ENCODE data around the gene LZTS2.
A peak's percentile ranks its signal among the peaks of the same experiment; 100 is the strongest.

The LZTS2 gene

DNA sequence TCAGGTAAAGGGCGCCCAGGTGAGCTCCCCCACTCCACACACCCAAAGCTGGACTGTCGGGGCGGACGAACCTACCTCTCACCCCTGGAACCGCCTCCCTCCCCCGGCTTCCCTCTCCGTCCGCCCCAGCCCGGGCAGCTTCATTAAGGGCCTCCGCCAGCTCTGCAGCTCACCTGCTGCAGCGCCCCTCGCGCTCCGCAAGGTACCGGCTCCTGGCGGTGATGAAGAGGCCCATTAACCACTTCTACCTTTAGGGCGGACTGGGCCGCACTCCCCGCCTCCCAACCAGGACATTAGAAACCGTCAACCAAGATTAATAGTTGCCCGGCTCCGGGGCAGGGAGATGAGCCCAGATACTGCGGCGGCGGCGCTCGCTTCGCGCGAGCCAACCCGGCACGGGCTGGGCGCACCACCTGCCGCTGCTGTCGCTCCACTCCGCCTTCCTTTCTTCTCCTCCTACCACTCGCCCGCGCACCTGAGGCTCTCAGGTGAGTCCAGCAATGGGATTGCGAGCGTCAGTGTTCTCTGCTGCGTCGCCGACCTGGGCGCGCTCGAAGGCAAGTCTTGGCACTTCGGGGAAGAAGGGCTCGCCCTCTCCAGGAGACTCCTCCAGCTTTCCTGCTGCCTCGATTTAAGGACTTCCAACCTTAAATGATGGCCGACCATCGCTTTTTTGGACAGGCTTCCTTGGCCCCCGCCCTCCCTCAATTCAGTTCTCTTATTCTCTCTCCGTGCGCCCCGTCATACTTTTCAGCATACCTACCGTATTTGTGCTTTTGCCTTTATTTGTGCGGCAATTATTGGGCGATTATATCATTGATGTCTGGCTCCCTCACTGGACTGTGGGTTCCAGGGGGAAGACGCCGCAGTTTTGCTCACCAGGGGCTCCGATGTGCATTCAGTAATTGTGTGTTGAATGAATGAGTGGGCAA lies 48.6 kb downstream of the LZTS2 start:
- Histone ChIP-seq H3K36me3 (peaks cover 0 to 5% (median 0%) of the 10 kb centered on the region in 11 experiments; a peak in 1 of 22 replicates), H3K4me2 (no peak overlapping the region), H4K20me1 (peaks cover 0 to 62% (median 23%) of the 10 kb centered on the region in 11 experiments; a peak in 15 of 22 replicates), H3K9ac (no peak overlapping the region), H3K4me3 (no peak overlapping the region), H3K4me1 (peaks cover 15 to 36% (median 32%) of the 10 kb centered on the region in 10 experiments), H3K9me3 (replicated peaks in 1 of 11) (no peaks in the 10 kb centered on the region), H3K27ac (no peak overlapping the region), H3K27me3 (peaks cover 42 to 61% (median 51%) of the 10 kb centered on the region in 11 experiments)
- TF ChIP-seq Cebpa-rat (IDR thresholded peaks at IDR 0.05) = no peak

GRCh38 chr10:101050208-101051069 lies 50.8 kb downstream of the LZTS2 start:
- H3K9ac ChIP-seq = peak overlapping the region in 3 of 11 experiments; percentile 4 to 32 (median 9); a peak in 2 of 22 replicates
- H3K36me3 ChIP-seq = peaks cover 0 to 12% (median 4%) of the 10 kb centered on the region in 11 experiments; a peak in 6 of 22 replicates
- H4K20me1 ChIP-seq = peaks cover 0 to 84% (median 37%) of the 10 kb centered on the region in 11 experiments; a peak in 16 of 22 replicates
- no peak overlapping the region for H3K27ac ChIP-seq
- no peaks in the 10 kb centered on the region for H3K9me3 ChIP-seq (replicated peaks in 1 of 11)
- H3K4me2 ChIP-seq = peak overlapping the region; percentile 58 to 88 (median 68)
- peak overlapping the region in 2 of 10 experiments; percentile 6 to 27; a peak in 1 of 20 replicates for H3K4me3 ChIP-seq
- TF ChIP-seq Cebpa-rat (IDR thresholded peaks at IDR 0.05) = no peak
- peaks cover 42 to 54% (median 51%) of the 10 kb centered on the region in 11 experiments for H3K27me3 ChIP-seq
- peaks cover 23 to 48% (median 44%) of the 10 kb centered on the region in 10 experiments for H3K4me1 ChIP-seq

- Histone ChIP-seq H3K9ac (no peak overlapping the region), H3K27me3 (peaks cover 29 to 38% (median 34%) of the 10 kb centered on the region in 11 experiments)
Measured at GRCh38 chr10:101052285-101052684, 52.7 kb downstream of the LZTS2 start.

DNA sequence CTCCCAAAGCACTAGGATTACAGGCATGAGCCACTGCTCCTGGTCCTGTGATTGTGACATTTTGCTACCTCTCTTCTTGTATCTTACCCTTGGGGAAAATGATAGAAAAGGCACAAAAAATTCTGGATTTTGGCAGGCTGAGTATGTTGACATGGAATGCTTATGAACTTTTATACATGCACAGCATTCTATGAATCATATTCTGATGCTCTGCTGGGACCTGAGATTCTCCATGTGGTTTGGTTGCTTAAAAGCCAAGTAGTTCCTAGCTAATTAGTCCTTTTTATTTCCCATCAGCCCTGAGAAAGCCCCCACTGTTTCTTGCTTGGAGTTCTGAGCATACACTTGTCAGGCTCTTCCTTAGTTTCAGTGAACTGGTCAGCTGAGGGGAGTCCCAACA lies 53.9 kb downstream of the LZTS2 start:
- no peak overlapping the region for H3K9ac ChIP-seq

More at GRCh38 chr10:101052285-101052684, 52.7 kb downstream of the LZTS2 start:
- Histone ChIP-seq H3K36me3 (peaks cover 0 to 27% (median 7%) of the 10 kb centered on the region in 11 experiments; a peak in 11 of 22 replicates), H4K20me1 (peaks cover 0 to 92% (median 39%) of the 10 kb centered on the region in 11 experiments; a peak in 16 of 22 replicates), H3K9me3 (replicated peaks in 1 of 11) (no peaks in the 10 kb centered on the region), H3K27ac (no peak overlapping the region), H3K4me3 (no peak overlapping the region), H3K4me2 (no peak overlapping the region), H3K4me1 (peaks cover 23 to 58% (median 52%) of the 10 kb centered on the region in 10 experiments)
- TF ChIP-seq Cebpa-rat (IDR thresholded peaks at IDR 0.05) = no peak

DNA sequence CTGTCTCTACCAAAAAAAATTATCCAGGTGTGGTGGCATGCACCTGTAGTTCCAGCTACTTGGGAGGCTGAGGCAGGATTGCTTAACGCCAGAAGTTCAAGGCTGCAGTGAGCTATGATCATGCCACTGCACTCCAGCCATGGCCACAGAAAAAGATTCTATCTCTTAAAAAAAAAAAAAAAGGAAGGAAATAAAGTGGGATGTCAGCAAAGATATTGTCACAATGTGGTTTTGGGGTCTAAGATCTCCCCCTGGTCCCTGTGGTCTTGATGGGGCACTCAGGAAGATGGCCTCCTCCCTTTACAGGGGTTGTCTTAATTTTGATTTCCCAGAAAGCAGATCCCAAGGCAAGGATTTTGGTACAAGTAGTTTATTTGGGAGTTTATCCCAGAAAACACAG lies 54.7 kb downstream of the LZTS2 start:
- H3K9me3 ChIP-seq (replicated peaks in 1 of 11) = no peaks in the 10 kb centered on the region
- peaks cover 0 to 73% (median 46%) of the 10 kb centered on the region in 11 experiments; a peak in 16 of 22 replicates for H4K20me1 ChIP-seq
- peaks cover 23 to 77% (median 70%) of the 10 kb centered on the region in 10 experiments for H3K4me1 ChIP-seq
- no peak overlapping the region for H3K4me3 ChIP-seq
- no peak overlapping the region for H3K27ac ChIP-seq
- H3K9ac ChIP-seq = peak overlapping the region in 1 of 11 experiments; percentile 27; a peak in 2 of 22 replicates
- peak overlapping the region; percentile 22 to 97 (median 69) for H3K4me2 ChIP-seq
- no peak for TF ChIP-seq Cebpa-rat (IDR thresholded peaks at IDR 0.05)
- H3K36me3 ChIP-seq = peaks cover 0 to 28% (median 7%) of the 10 kb centered on the region in 11 experiments; a peak in 11 of 22 replicates
- H3K27me3 ChIP-seq = peaks cover 8 to 18% (median 13%) of the 10 kb centered on the region in 11 experiments

More for the DNA sequence above, 53.9 kb downstream of the LZTS2 start:
- no peak for TF ChIP-seq Cebpa-rat (IDR thresholded peaks at IDR 0.05)
- H3K4me1 ChIP-seq = peaks cover 23 to 69% (median 61%) of the 10 kb centered on the region in 10 experiments
- H3K27me3 ChIP-seq = peaks cover 16 to 26% (median 21%) of the 10 kb centered on the region in 11 experiments
- H3K4me2 ChIP-seq = peak overlapping the region in 8 of 11 experiments; percentile 57 to 97 (median 71); a peak in 12 of 22 replicates
- H3K9me3 ChIP-seq (replicated peaks in 1 of 11) = no peaks in the 10 kb centered on the region
- H3K36me3 ChIP-seq = peaks cover 0 to 28% (median 7%) of the 10 kb centered on the region in 11 experiments; a peak in 11 of 22 replicates
- H3K4me3 ChIP-seq = no peak overlapping the region
- H4K20me1 ChIP-seq = peaks cover 0 to 82% (median 41%) of the 10 kb centered on the region in 11 experiments; a peak in 16 of 22 replicates
- no peak overlapping the region for H3K27ac ChIP-seq

DNA sequence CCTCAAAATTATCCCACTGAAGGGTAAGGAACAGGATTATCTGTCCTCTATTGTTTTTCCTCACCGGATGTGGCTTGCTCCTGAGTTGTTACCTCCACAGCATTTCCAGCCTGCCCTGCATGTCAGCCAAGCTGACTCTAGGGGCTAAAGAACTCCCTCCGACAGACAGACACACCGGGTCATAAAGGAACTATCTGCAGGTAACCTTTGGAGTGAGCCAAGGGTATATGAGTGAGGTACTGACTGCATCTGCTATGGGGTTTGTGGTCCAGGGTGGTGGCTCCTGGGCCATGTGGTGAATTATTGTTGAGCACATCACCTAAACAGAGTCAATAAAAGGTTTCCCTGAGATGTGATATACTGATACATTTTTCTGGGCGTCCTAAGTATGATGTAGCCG lies 55.3 kb downstream of the LZTS2 start:
- peaks cover 0 to 77% (median 47%) of the 10 kb centered on the region in 11 experiments; a peak in 15 of 22 replicates for H4K20me1 ChIP-seq
- no peak overlapping the region for H3K4me3 ChIP-seq
- peaks cover 3 to 12% (median 8%) of the 10 kb centered on the region in 11 experiments; a peak in 15 of 22 replicates for H3K27me3 ChIP-seq
- peak overlapping the region in 1 of 11 experiments; percentile 27; a peak in 1 of 22 replicates for H3K9ac ChIP-seq
- peaks cover 0 to 28% (median 7%) of the 10 kb centered on the region in 11 experiments; a peak in 11 of 22 replicates for H3K36me3 ChIP-seq
- H3K9me3 ChIP-seq (replicated peaks in 1 of 11) = no peaks in the 10 kb centered on the region
- H3K4me2 ChIP-seq = peak overlapping the region; percentile 22 to 97 (median 69)
- H3K27ac ChIP-seq = no peak overlapping the region
- no peak for TF ChIP-seq Cebpa-rat (IDR thresholded peaks at IDR 0.05)
- peaks cover 28 to 82% (median 75%) of the 10 kb centered on the region in 10 experiments for H3K4me1 ChIP-seq

- peaks cover 0 to 28% (median 7%) of the 10 kb centered on the region in 11 experiments; a peak in 11 of 22 replicates for H3K36me3 ChIP-seq
- H3K4me3 ChIP-seq = no peak overlapping the region
- peak overlapping the region in 9 of 11 experiments; percentile 57 to 97 (median 73); a peak in 14 of 22 replicates for H3K4me2 ChIP-seq
- peaks cover 0 to 7% (median 3%) of the 10 kb centered on the region in 11 experiments; a peak in 8 of 22 replicates for H3K27me3 ChIP-seq
- peaks cover 24 to 79% (median 72%) of the 10 kb centered on the region in 10 experiments for H3K4me1 ChIP-seq
- H3K9ac ChIP-seq = no peak overlapping the region
- no peak overlapping the region for H3K27ac ChIP-seq
- TF ChIP-seq Cebpa-rat (IDR thresholded peaks at IDR 0.05) = no peak
- no peaks in the 10 kb centered on the region for H3K9me3 ChIP-seq (replicated peaks in 1 of 11)
- H4K20me1 ChIP-seq = peaks cover 0 to 76% (median 43%) of the 10 kb centered on the region in 11 experiments; a peak in 15 of 22 replicates
Measured at GRCh38 chr10:101055411-101055810, 55.8 kb downstream of the LZTS2 start.
